NCI-H1694 (cell line): ENCODE results near the gene CACNA2D4.

Experiments used
- DNase-seq: peaks from one replicate; lab custom pipeline; 2025; lab: John Stamatoyannopoulos, UW

CACNA2D4 gene

GRCh38 chr12:1778911-1779310, 139.5 kb downstream of the CACNA2D4 start:
- DNase-seq = no peak

- no peak for DNase-seq
Observed at GRCh38 chr12:1777798-1778197, 140.7 kb downstream of the CACNA2D4 start.

GRCh38 chr12:1776170-1776921, 142.1 kb downstream of the CACNA2D4 start:
- DNase-seq = peak; percentile 39

- DNase-seq = no peak
Observed at GRCh38 chr12:1773937-1774655, 144.4 kb downstream of the CACNA2D4 start.

GRCh38 chr12:1769809-1770494, 148.5 kb downstream of the CACNA2D4 start:
- no peak for DNase-seq

- DNase-seq = peak; percentile 72
Observed at GRCh38 chr12:1768615-1769014, 149.8 kb downstream of the CACNA2D4 start.

GRCh38 chr12:1767407-1768090, 150.9 kb downstream of the CACNA2D4 start:
- no peak for DNase-seq

GRCh38 chr12:1766110-1766509, 152.3 kb downstream of the CACNA2D4 start:
- DNase-seq = no peak

- DNase-seq = no peak
Observed at GRCh38 chr12:1763153-1763552, 155.3 kb downstream of the CACNA2D4 start.

- no peak for DNase-seq
Observed at GRCh38 chr12:1761857-1762256, 156.6 kb downstream of the CACNA2D4 start.

- DNase-seq = no peak
Observed at GRCh38 chr12:1760566-1761382, 157.7 kb downstream of the CACNA2D4 start.

- no peak for DNase-seq
Observed at GRCh38 chr12:1758887-1759286, 159.6 kb downstream of the CACNA2D4 start.

- no peak for DNase-seq
Observed at GRCh38 chr12:1758376-1758775, 160.1 kb downstream of the CACNA2D4 start.

GRCh38 chr12:1750300-1750699, 168.2 kb downstream of the CACNA2D4 start:
- DNase-seq = no peak

GRCh38 chr12:1749019-1749418, 169.4 kb downstream of the CACNA2D4 start:
- no peak for DNase-seq

GRCh38 chr12:1747609-1748008, 170.8 kb downstream of the CACNA2D4 start:
- no peak for DNase-seq

- no peak for DNase-seq
Observed at GRCh38 chr12:1744932-1745331, 173.5 kb downstream of the CACNA2D4 start.
